H1 (cell line): Measurements from ENCODE around the gene UBE2D3. TPM values are rescaled to one million over a fixed set of nuclear protein-coding genes. Genes with fewer than 3 reads are reported as not detected.

ENCODE experiments used
- SAP30 ChIP-seq: fragments of 300-600 bp; sonication (generic); IDR thresholded peaks from 2 replicates; pipeline ENCODE4 v1.7.1; 2012; ENCODE audit warnings: low read length, moderate library complexity, mild to moderate bottlenecking, inconsistent platforms; ENCODE audit not compliant: insufficient read depth, insufficient replicate concordance
- polyA plus RNA-seq, 7 experiments: library from polyadenylated mRNA; depleted of rRNA in 3 of 7; stranded (reverse) in 5 of 7; unstranded in 2 of 7; fragments of >200 nt in 5 of 7; fragments of 200-250 nt in 2 of 7; gene quantifications; 1 replicate in 5 of 7; 2 replicates in 1 of 7; 4 replicates in 1 of 7; pipeline versions ENCODE4 v1.2.1 to v1.2.3, GENCODE V29; 2011 to 2013; ENCODE audit warnings: missing spikeins in 2 of 7, mixed read lengths in 2 of 7
- total RNA-seq: library from RNA; stranded (reverse); fragmentation: NEBNext Ultra II Directional; extraction: Animal tissue kit (Norgen Biotek cat#: 25700); gene quantifications from 2 replicates; pipeline ENCODE4 v1.2.1, GENCODE V29; 2021

The UBE2D3 gene
- total and polyA plus RNA-seq, 2 of the 8 experiments (the other 6 are each of a cell fraction or from before 2014, with no cell fraction given), result 396 to 544 TPM

DNA sequence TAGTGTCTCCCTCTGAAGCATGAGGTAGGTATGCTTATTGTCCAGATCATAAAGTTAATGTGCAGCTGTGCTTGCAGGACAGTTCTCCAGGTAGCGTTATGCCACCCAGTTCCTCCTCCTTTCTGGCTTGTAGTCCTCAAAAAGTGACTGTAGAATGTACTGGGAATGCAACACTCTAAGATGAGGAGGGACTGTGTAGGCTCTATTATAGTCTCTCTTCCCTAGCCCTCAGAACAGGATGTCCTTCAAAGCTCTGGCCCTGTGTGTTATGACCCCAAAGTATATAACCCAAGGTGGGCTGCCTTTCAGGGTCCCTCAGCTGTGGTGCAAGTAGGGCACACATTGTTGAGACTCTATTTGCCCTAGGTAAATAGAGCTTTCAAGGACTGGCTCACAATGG is 45.8 kb downstream of the UBE2D3 start (continued):
- no peak for TF ChIP-seq SAP30
